NCI-H2227 (cell line): ENCODE measurements around the gene NFYC.

Source experiments
- DNase-seq: peaks from one replicate; lab custom pipeline; 2025; ENCODE audit not compliant: unreplicated experiment; lab: John Stamatoyannopoulos, UW

NFYC gene

GRCh38 chr1:40756523-40756922, 65.0 kb downstream of the NFYC start:
- no peak for DNase-seq

GRCh38 chr1:40757084-40757483, 65.6 kb downstream of the NFYC start:
- DNase-seq = no peak

GRCh38 chr1:40758004-40758403, 66.5 kb downstream of the NFYC start:
- DNase-seq = no peak

- no peak for DNase-seq
These were observed 67.3 kb downstream of the NFYC start for GRCh38 chr1:40758578-40759343.

- no peak for DNase-seq
These were observed 69.5 kb downstream of the NFYC start for GRCh38 chr1:40760984-40761383.

GRCh38 chr1:40762144-40762923, 70.8 kb downstream of the NFYC start:
- no peak for DNase-seq

- DNase-seq = no peak
These were observed 72.4 kb downstream of the NFYC start for GRCh38 chr1:40763742-40764532.

- DNase-seq = no peak
These were observed 73.5 kb downstream of the NFYC start for GRCh38 chr1:40764981-40765380.

GRCh38 chr1:40766017-40766416, 74.5 kb downstream of the NFYC start:
- DNase-seq = no peak

- DNase-seq = no peak
These were observed 75.1 kb downstream of the NFYC start for GRCh38 chr1:40766560-40766959.

GRCh38 chr1:40768146-40768990, 76.9 kb downstream of the NFYC start:
- no peak for DNase-seq

GRCh38 chr1:40769815-40770214, 78.3 kb downstream of the NFYC start:
- no peak for DNase-seq

GRCh38 chr1:40770296-40771070, 79.0 kb downstream of the NFYC start:
- no peak for DNase-seq

- no peak for DNase-seq
These were observed 80.8 kb downstream of the NFYC start for GRCh38 chr1:40772146-40772955.

- DNase-seq = no peak
These were observed 82.3 kb downstream of the NFYC start for GRCh38 chr1:40773748-40774265.

- peak; percentile 53 for DNase-seq
These were observed 82.9 kb downstream of the NFYC start for GRCh38 chr1:40774266-40774998.

- no peak for DNase-seq
These were observed 85.0 kb downstream of the NFYC start for GRCh38 chr1:40776236-40777072.
